ENCODE data around the gene ALDH1B1. TPM values are rescaled to one million over a fixed set of nuclear protein-coding genes. Genes with fewer than 3 reads are reported as not detected.

The ALDH1B1 gene
- 100 to 1,000 TPM; 253 to 364 (median 272) TPM for total RNA-seq

- intact Hi-C loops (cut with DNase I) = no loop called here
- H3K4me1 ChIP-seq = peaks cover 9 to 97% (median 90%) of the 10 kb centered on the region in 4 donors
- H3K27me3 ChIP-seq = no peaks in the 10 kb centered on the region
- no peaks in the 10 kb centered on the region for H3K9me3 ChIP-seq
- 1% methylated on average over 54 of the region's 58 CpGs for WGBS
- peak; percentile 96 for DNase-seq (ENCODE audit: extremely low spot score)
- H3K27ac ChIP-seq (replicated peaks in 1 of 4) = peak within 1 kb of the TSS; percentile 89 to 96 (median 90)
- peak within 1 kb of the TSS; percentile 66 to 88 (median 78) for H3K4me3 ChIP-seq
- peaks cover 17 to 23% (median 22%) of the 10 kb centered on the region in 4 donors for H3K36me3 ChIP-seq
- peak; percentile 87 to 96 for TF ChIP-seq POLR2AphosphoS5 (IDR thresholded peaks at IDR 0.05)
- TF ChIP-seq EP300 (IDR thresholded peaks at IDR 0.05) = no peak
- peak in 2 of 3 experiments; percentile 4 to 8 for TF ChIP-seq CTCF (IDR thresholded peaks at IDR 0.05)
- TF ChIP-seq POLR2A (IDR thresholded peaks at IDR 0.05; ENCODE audit: low read depth) = peak; percentile 45
Measured at GRCh38 chr9:38392235-38393127, at the start of gene ALDH1B1. TSS of gene ALDH1B1 (plus strand) at chr9:38392702. CDS start at chr9:38395749, 3,047 bp downstream.

- Histone ChIP-seq H3K36me3 (no peaks in the 10 kb centered on the region), H3K27ac (replicated peaks in 1 of 4) (no peak overlapping the region), H3K27me3 (no peaks in the 10 kb centered on the region), H3K4me1 (peaks cover 0 to 13% (median 11%) of the 10 kb centered on the region in 4 donors), H3K9me3 (no peaks in the 10 kb centered on the region), H3K4me3 (no peak overlapping the region)
- intact Hi-C loops (cut with DNase I) = no loop called here
- 100% methylated on average over 3 of the region's 3 CpGs for WGBS
- DNase-seq (ENCODE audit: extremely low spot score) = peak; percentile 90
- TF ChIP-seq POLR2A (IDR thresholded peaks at IDR 0.05; ENCODE audit: low read depth) = no peak
- no peak for TF ChIP-seq POLR2AphosphoS5 (IDR thresholded peaks at IDR 0.05)
- no peak for TF ChIP-seq CTCF (IDR thresholded peaks at IDR 0.05)
- no peak for TF ChIP-seq EP300 (IDR thresholded peaks at IDR 0.05)
Measured at GRCh38 chr9:38343037-38343436, 49.5 kb upstream of the ALDH1B1 start.

GRCh38 chr9:38343552-38343951 is 49.0 kb upstream of the ALDH1B1 start:
- peaks cover 0 to 13% (median 11%) of the 10 kb centered on the region in 4 donors for H3K4me1 ChIP-seq
- no peak for TF ChIP-seq POLR2AphosphoS5 (IDR thresholded peaks at IDR 0.05)
- TF ChIP-seq POLR2A (IDR thresholded peaks at IDR 0.05; ENCODE audit: low read depth) = no peak
- TF ChIP-seq EP300 (IDR thresholded peaks at IDR 0.05) = no peak
- no peak for TF ChIP-seq CTCF (IDR thresholded peaks at IDR 0.05)
- no peak overlapping the region for H3K27ac ChIP-seq (replicated peaks in 1 of 4)
- no peak overlapping the region for H3K4me3 ChIP-seq
- H3K9me3 ChIP-seq = no peaks in the 10 kb centered on the region
- H3K27me3 ChIP-seq = no peaks in the 10 kb centered on the region
- peak; percentile 78 for DNase-seq (ENCODE audit: extremely low spot score)
- intact Hi-C loops (cut with DNase I) = no loop called here
- WGBS = 89% methylated on average over 6 of the region's 6 CpGs
- no peaks in the 10 kb centered on the region for H3K36me3 ChIP-seq

GRCh38 chr9:38344566-38345324 is 47.8 kb upstream of the ALDH1B1 start:
- peaks cover 0 to 6% (median 4%) of the 10 kb centered on the region in 4 donors for H3K4me1 ChIP-seq
- H3K9me3 ChIP-seq = no peaks in the 10 kb centered on the region
- H3K27ac ChIP-seq (replicated peaks in 1 of 4) = no peak overlapping the region
- intact Hi-C loops (cut with DNase I) = no loop called here
- WGBS = 88% methylated on average over 7 of the region's 7 CpGs
- H3K36me3 ChIP-seq = no peaks in the 10 kb centered on the region
- no peak overlapping the region for H3K4me3 ChIP-seq
- TF ChIP-seq POLR2A (IDR thresholded peaks at IDR 0.05; ENCODE audit: low read depth) (no peak), CTCF (IDR thresholded peaks at IDR 0.05) (no peak), EP300 (IDR thresholded peaks at IDR 0.05) (no peak), POLR2AphosphoS5 (IDR thresholded peaks at IDR 0.05) (no peak)
- H3K27me3 ChIP-seq = no peaks in the 10 kb centered on the region
- peak; percentile 80 for DNase-seq (ENCODE audit: extremely low spot score)
